Endothelial cell of umbilical vein (primary cell): ENCODE data around the gene ERICH6B.

ENCODE experiments used
- CTCF ChIP-seq, 2 donors: IDR thresholded peaks; 1 replicate in 1 of 2; 2 replicates in 1 of 2; pipeline ENCODE4 v1.5.1; 2011; ENCODE audit warnings: low read length in 2 of 2, mild to moderate bottlenecking in 2 of 2, moderate library complexity in 2 of 2, control low read depth in 1 of 2, inconsistent platforms in 1 of 2, low read depth in 1 of 2; ENCODE audit not compliant: insufficient read depth in 1 of 2; ENCODE audit errors: extremely low read depth in 1 of 2
- EZH2 ChIP-seq: IDR thresholded peaks from 2 replicates; pipeline ENCODE4 v1.6.1; 2012; ENCODE audit warnings: borderline replicate concordance, low read depth, mild to moderate bottlenecking, moderate library complexity, low read length, inconsistent platforms; ENCODE audit not compliant: severe bottlenecking
- POLR2A ChIP-seq: IDR thresholded peaks from 2 replicates; pipeline ENCODE4 v1.6.1; 2012; ENCODE audit warnings: low read depth, mild to moderate bottlenecking, control low read depth, low read length

GRCh38 chr13:45627656-45628055 lies 12.1 kb upstream of the ERICH6B start:
- no peak for TF ChIP-seq CTCF (IDR thresholded peaks at IDR 0.05; ENCODE audit: extremely low read depth in 1 of 2, insufficient read depth in 1 of 2, low read depth in 1 of 2, low read length in 2 of 2)
- TF ChIP-seq POLR2A: no peak
- no peak for TF ChIP-seq EZH2
